T-helper 2 cell treated with Interferon-gamma antibody and Interleukin-4, amounts not matched to agents 5 μg/mL and 100 μg/mL, for 36 hours (primary cell): ENCODE measurements around the gene CAMSAP1.

ENCODE experiments used
- DNase-seq: peaks from one replicate; pipeline ENCODE4 v3.0.0; 2021; ENCODE audit warnings: low spot score
- H3K27ac Mint-ChIP-seq: one replicate; pipeline ENCODE4 v1.8.0; 2021; ENCODE audit warnings: mild to moderate bottlenecking, mixed read lengths
- H3K27me3 Mint-ChIP-seq: one replicate; pipeline ENCODE4 v1.8.0; 2021; ENCODE audit warnings: low read depth, mixed read lengths
- H3K36me3 Mint-ChIP-seq: one replicate; pipeline ENCODE4 v1.8.0; 2021; ENCODE audit warnings: low read depth, mixed read lengths
- H3K4me1 Mint-ChIP-seq: one replicate; pipeline ENCODE4 v1.8.0; 2021; ENCODE audit warnings: low read depth, mixed read lengths
- H3K4me3 Mint-ChIP-seq: one replicate; pipeline ENCODE4 v1.8.0; 2022; ENCODE audit warnings: mild to moderate bottlenecking, moderate library complexity, mixed read lengths
- H3K9me3 Mint-ChIP-seq: one replicate; pipeline ENCODE4 v1.8.0; 2021; ENCODE audit warnings: mixed read lengths

Gene CAMSAP1

DNA sequence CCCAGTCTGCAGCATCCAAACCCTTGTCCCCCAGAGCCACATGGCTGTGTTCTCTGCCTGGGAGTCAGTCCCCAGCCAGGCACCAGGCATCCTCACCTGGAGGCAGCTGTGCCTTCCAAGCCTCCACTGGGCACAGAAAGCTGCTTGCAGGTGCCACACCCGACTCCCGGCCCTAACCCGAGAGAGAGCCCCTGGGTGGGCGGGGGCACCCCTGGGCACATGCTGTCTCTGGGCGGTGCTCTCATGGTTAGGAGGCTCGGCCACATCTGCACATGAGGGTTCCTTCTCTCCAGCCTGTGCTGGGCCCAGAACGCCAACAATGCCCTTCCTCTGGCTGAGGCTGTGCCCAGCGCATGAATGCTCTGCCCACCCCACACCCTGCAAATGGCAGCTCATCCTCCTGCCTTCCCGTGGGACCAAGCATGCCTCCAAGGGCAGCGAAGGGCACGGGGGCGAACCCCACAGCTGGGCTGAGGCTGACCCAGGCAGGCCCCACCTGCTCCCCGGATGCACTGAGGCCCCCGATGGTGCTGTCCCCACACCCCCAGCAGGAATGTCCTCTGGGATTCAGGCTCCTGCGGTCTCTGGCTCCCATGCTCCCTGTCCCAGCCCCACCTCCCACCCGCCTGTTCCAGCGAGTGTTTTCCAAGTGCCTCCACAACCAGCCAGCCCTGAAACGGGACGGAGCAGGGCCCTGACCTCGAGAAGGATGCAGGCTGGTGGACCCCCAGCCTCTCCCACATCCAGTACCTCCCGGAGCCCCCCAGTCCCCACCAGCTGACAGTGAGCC, 22.5 kb upstream of the CAMSAP1 start:
- H3K27ac Mint-ChIP-seq, result no peak overlapping the region
- no peak overlapping the region for H3K4me3 Mint-ChIP-seq
- DNase-seq, result no peak
- H3K36me3 Mint-ChIP-seq, result peaks cover 16% of the 10 kb centered on the region
- H3K27me3 Mint-ChIP-seq, result no peaks in the 10 kb centered on the region
- peaks cover 18% of the 10 kb centered on the region for H3K4me1 Mint-ChIP-seq
- no peaks in the 10 kb centered on the region for H3K9me3 Mint-ChIP-seq

DNA sequence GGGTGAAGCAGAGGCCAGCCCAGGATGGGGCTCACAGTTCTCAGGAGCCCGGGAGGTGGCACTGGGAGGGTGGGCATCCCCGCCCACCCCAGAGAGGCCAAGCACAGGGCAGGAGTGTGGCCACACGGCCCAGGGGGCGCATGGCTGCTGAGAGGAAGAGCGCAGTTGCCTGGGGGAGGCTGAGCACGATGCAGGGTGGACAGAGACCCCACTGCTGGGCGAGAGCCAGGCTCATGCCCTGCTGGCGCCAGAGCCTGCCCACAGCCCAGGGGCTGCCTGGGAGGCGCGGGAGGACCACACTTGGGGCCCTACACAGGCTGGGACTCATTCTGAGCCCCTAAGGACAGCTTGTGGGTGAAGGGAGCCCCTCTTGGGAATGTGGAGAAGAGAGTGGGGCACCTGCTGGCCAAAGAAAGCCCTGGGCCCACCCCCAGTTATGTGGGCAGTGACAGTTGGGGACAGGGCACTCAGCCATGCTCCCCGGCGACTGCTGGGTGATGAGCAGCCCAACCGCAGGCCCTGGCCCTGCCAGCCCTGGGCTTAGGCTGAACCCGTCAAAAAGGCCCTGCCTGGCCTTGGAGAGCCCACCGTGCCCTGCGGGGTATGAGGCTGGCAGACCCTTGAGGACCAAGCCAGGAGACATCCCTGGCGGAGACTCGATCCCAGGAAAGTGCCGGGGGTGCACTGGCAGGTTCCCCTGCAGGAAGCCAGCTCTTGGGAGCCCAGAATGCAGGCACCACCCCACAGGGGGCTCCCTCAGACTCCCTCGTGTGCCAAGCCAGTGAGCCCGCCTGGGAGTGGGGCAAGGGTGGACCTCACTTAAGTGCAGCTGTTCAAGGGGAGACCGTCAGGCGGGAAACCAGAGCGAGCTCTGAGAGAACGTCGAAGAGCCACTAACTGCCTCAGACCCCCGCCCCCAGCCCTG, 21.6 kb upstream of the CAMSAP1 start:
- no peak for DNase-seq
- peaks cover 18% of the 10 kb centered on the region for H3K4me1 Mint-ChIP-seq
- peaks cover 16% of the 10 kb centered on the region for H3K36me3 Mint-ChIP-seq
- H3K9me3 Mint-ChIP-seq, result no peaks in the 10 kb centered on the region
- H3K4me3 Mint-ChIP-seq, result no peak overlapping the region
- H3K27ac Mint-ChIP-seq, result no peak overlapping the region
- no peaks in the 10 kb centered on the region for H3K27me3 Mint-ChIP-seq

DNA sequence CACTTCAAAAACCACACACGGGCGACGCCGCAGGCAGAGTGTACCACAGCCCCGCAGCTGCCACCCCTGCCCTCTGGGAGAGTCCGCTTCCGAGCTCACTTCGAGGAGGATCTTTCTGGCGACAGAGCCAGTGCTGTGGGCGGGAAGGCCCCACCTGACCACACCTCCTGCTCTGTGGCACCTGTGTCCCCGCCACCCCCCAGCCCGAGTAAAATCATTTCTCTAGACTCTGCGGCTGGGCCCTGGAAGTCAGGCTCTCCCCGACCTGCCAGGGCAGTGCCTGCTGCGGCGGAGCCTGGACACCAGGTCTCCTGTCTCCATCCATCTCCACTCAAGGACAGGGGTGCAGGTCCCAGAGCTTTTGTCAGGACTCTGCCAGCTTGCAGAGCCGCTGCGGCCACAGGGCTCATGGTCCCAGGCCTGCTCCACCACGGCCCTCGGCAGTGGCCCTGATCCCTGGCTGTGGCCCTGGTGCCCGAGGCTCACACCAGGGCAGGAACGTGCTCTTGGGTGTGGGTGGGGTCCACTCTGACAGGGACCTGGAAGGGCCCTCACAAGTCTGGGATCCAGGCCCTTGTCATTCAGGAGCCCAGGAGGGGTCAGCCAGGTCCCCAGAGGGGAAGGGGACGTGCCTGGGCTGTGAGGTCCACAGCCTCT, 20.9 kb upstream of the CAMSAP1 start:
- Mint-ChIP-seq H3K27ac (no peak overlapping the region), H3K9me3 (no peaks in the 10 kb centered on the region), H3K4me3 (no peak overlapping the region), H3K36me3 (peaks cover 9% of the 10 kb centered on the region), H3K27me3 (no peaks in the 10 kb centered on the region), H3K4me1 (peaks cover 18% of the 10 kb centered on the region)
- DNase-seq, result no peak

DNA sequence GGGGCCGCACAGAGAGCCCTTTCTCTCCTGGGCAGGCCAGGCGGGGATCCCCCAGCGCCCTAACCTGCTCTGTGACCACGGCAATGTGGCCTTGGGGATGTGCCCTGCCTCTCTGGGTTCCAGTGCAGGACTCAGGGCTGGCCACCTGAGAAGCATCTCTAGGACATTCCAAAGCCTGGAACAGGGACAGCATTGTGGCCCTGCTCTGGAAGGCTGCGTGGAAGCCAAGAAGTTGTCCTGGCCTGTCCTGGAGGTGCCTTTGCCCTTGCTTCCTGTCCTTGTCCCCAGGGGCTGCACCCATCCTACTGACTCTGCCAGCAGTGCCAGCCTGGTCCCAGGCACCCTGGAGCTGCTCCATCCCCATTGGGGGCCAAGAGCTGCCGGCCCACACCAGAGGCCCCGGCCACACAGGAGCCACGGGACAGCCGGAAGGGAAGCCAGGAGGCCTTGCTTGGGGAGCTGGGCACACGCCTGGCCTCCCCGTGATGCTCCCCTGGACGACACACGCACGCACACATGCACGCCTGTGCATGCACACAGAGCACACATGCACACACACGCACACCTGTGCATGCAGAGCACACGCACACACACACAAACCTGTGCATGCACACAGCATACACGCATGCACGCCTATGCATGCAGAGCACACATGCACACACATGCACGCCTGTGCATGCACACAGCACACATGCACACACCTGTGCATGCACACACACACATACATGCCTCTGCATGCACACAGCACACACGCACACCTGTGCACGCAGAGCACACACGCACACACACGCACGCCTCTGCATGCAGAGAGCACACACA, 20.1 kb upstream of the CAMSAP1 start:
- no peak for DNase-seq
- Mint-ChIP-seq H3K4me1 (peaks cover 18% of the 10 kb centered on the region), H3K4me3 (no peak overlapping the region), H3K27ac (no peak overlapping the region), H3K27me3 (no peaks in the 10 kb centered on the region), H3K9me3 (no peaks in the 10 kb centered on the region), H3K36me3 (peaks cover 5% of the 10 kb centered on the region)

DNA sequence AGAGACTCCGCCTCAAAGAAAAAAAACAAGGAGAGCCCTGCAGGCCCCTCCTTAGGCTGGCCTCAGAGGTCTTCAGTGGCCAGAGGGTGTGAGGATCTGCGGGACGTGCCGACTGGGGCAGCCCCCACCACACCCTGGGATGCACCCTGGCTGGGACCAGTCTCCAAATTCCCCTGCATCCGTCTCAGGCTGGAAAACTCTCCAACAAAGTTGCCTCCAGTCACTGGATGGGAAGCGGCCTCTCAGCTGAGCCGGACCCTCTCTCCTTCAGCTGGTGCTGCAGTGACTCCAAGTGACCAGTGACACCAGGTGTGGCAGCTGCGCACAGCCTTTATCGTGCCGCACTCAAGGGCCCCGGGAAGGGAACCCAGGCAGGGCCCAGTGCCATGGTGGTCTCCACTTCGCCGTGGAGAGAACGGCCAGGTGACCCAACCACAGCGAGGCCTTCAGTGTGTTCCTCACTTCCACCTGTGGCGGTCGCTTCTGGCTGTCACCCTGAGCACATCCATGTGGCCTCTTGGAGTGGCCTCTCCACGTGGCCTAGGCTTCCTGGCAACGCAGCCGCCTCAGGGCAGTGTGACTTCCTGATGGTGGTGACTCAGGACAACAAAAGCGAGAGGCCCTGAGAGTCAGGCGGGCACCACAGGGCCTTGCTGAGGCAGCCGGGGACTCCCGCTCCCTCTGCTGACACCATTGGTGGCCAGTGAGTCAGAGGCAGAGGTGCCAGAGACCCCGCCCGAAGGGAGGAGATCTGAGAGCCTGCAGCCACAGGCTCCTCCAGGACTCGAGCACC, 19.3 kb upstream of the CAMSAP1 start:
- Mint-ChIP-seq H3K4me3 (no peak overlapping the region), H3K9me3 (no peaks in the 10 kb centered on the region), H3K4me1 (peaks cover 18% of the 10 kb centered on the region), H3K27me3 (no peaks in the 10 kb centered on the region), H3K36me3 (peaks cover 2% of the 10 kb centered on the region), H3K27ac (peak overlapping the region; percentile 60)
- DNase-seq, result peak; percentile 93

DNA sequence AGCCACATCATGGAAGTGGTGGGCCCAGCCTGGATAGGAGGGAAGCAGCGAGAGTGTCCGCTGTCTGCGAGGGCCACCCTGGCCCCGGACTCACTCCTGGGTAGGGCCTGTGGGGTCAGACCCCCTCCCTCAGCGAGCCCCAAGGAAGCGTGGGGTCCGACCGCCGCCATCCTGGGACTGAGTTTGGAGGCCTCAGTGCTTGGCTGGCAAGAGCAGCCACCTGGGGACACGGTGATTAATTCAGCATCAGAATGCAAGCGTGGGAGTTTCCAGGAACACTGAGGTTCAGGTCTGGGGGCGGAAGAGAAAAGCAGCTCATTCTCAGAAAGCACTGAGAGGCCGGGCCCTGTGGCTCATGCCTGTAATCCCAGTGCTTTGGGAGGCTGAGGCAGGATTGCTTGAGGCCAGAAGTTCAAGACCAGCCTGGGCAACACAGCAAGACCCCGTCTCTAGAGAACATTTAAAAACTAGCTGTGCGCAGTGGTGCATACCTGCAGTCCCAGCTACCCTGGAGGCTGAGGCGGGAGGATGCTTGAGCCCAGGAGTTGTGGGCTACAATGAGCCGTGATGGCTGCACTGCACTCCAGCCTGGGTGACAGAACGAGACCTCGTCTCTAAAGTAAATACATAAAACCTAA, 18.3 kb upstream of the CAMSAP1 start:
- no peak overlapping the region for H3K4me3 Mint-ChIP-seq
- no peaks in the 10 kb centered on the region for H3K27me3 Mint-ChIP-seq
- H3K27ac Mint-ChIP-seq, result peak overlapping the region; percentile 49
- peaks cover under 1% of the 10 kb centered on the region for H3K36me3 Mint-ChIP-seq
- DNase-seq, result peak; percentile 89
- H3K4me1 Mint-ChIP-seq, result peaks cover 18% of the 10 kb centered on the region
- no peaks in the 10 kb centered on the region for H3K9me3 Mint-ChIP-seq

- Mint-ChIP-seq H3K4me3 (no peak overlapping the region), H3K4me1 (peaks cover 18% of the 10 kb centered on the region), H3K9me3 (no peaks in the 10 kb centered on the region), H3K36me3 (no peaks in the 10 kb centered on the region), H3K27ac (no peak overlapping the region), H3K27me3 (no peaks in the 10 kb centered on the region)
- no peak for DNase-seq
Observed at GRCh38 chr9:135924628-135925338, 17.4 kb upstream of the CAMSAP1 start.

- DNase-seq, result no peak
- Mint-ChIP-seq H3K4me1 (peaks cover 18% of the 10 kb centered on the region), H3K9me3 (peaks cover 8% of the 10 kb centered on the region), H3K36me3 (peaks cover 6% of the 10 kb centered on the region), H3K27me3 (no peaks in the 10 kb centered on the region), H3K27ac (no peak overlapping the region), H3K4me3 (no peak overlapping the region)
Observed at GRCh38 chr9:135923508-135923907, 16.2 kb upstream of the CAMSAP1 start.

GRCh38 chr9:135921749-135922310, 14.5 kb upstream of the CAMSAP1 start:
- DNase-seq, result no peak
- Mint-ChIP-seq H3K27ac (no peak overlapping the region), H3K4me1 (peaks cover 14% of the 10 kb centered on the region), H3K27me3 (no peaks in the 10 kb centered on the region), H3K4me3 (no peak overlapping the region), H3K36me3 (peaks cover 16% of the 10 kb centered on the region), H3K9me3 (peaks cover 16% of the 10 kb centered on the region)

GRCh38 chr9:135920973-135921585, 13.7 kb upstream of the CAMSAP1 start:
- H3K27me3 Mint-ChIP-seq, result no peaks in the 10 kb centered on the region
- no peak overlapping the region for H3K27ac Mint-ChIP-seq
- peaks cover 23% of the 10 kb centered on the region for H3K36me3 Mint-ChIP-seq
- H3K4me3 Mint-ChIP-seq, result no peak overlapping the region
- no peak for DNase-seq
- peaks cover 23% of the 10 kb centered on the region for H3K9me3 Mint-ChIP-seq
- peaks cover 11% of the 10 kb centered on the region for H3K4me1 Mint-ChIP-seq

DNA sequence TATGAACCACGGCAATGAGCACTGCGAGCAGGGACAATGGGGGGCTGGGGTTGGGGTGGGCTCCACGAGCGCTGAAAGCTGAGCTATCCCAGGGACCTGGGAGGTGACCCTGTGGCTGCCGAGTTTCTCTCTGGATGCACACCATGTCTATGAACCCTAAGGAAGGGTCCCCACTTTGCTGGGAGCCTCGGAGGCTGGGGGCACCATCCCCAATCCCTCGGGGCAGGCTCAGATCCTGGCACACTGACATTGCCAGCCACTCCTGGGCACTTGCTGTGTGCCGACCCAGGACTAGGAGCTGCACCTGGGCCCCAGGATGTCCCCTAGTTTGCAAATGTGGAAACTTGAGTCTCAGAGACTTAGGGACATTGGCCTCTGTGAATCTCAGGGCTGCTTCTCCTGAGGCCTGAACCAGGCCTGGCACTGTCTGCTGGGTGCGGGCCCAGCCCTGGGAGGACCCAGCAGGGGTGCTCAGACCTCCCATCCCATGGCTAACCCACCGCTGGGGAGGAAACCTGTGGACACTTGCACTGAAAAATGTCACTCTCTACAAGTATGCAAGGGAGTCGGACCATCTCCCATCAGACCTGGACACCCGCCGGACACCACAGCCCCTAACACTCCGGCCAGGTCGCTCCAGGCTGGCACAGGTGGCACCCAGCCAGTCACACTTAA, 13.0 kb upstream of the CAMSAP1 start:
- Mint-ChIP-seq H3K27me3 (no peaks in the 10 kb centered on the region), H3K4me1 (peaks cover 5% of the 10 kb centered on the region), H3K4me3 (no peak overlapping the region), H3K27ac (no peak overlapping the region), H3K9me3 (peaks cover 30% of the 10 kb centered on the region), H3K36me3 (peaks cover 29% of the 10 kb centered on the region)
- no peak for DNase-seq
